Measurements from ENCODE around the gene ASB6. TPM values are rescaled to one million over a fixed set of nuclear protein-coding genes. Genes with fewer than 3 reads are reported as not detected.

The ASB6 gene
- total RNA-seq, 1 donor from 2014 or later = 10.6 TPM

GRCh38 chr9:129629251-129629820 lies 12.6 kb downstream of the ASB6 start:
- DNase-seq (ENCODE audit: low spot score in 2 of 2) (no peak), FAIRE-seq (no peak)

DNA sequence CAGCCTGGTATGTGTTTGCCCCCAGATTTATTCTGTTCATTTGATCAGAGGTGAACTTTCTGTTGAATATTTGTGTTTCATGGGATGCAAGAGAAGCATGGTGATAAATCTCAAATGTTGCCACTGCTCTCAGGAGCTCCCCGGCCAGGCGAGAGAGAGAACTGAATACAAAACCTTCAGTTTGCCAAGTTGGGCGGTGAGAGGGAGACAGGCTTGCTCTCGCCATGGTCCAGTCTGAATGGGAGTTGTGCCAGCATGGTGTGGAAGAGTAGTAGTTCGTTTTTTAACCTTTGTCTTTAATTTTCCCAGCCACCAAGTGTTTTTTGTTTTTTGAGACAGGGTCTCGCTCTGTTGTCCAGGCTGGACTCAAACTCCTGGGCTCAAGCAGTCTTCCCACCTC lies 13.2 kb downstream of the ASB6 start:
- FAIRE-seq (no peak), DNase-seq (ENCODE audit: low spot score in 2 of 2) (no peak)

- FAIRE-seq (no peak), DNase-seq (ENCODE audit: low spot score in 2 of 2) (no peak)
Measured at GRCh38 chr9:129627556-129628440, 14.2 kb downstream of the ASB6 start.

- FAIRE-seq = no peak
- DNase-seq (ENCODE audit: low spot score in 2 of 2) = no peak
Measured at GRCh38 chr9:129626625-129627284, 15.2 kb downstream of the ASB6 start.

GRCh38 chr9:129626079-129626624 lies 15.8 kb downstream of the ASB6 start, which contains the start of gene NTMT1:
Gene NTMT1, plus strand, starts transcription at chr9:129626163. Its CDS starts 6,541 bp downstream, at chr9:129632704.
- FAIRE-seq = no peak

DNA sequence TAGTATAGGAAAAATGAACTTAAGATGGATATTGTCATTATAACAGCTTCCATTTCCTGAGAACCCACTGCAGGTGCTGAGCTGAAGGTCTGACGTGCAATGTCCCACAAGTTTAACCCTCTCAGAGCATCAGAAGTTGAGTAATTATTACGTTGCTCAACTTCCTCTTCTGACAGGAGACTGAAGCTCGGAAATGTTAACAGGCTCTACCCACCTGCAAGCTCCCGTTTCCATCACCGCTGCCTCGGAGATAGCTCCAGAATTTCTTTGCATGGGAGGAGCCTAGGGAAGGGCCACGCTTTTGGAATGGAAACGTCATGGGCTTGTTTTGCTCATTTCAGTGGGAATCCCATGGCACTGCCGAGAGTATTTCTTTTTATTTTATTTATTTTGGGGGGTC lies 17.0 kb downstream of the ASB6 start:
- no peak for DNase-seq (ENCODE audit: low spot score in 2 of 2)
- no peak for FAIRE-seq

More at GRCh38 chr9:129626079-129626624, 15.8 kb downstream of the ASB6 start, which contains the start of gene NTMT1:
- peak; percentile 97 for DNase-seq (ENCODE audit: low spot score in 2 of 2)

GRCh38 chr9:129624168-129624759 lies 17.7 kb downstream of the ASB6 start:
- DNase-seq (ENCODE audit: low spot score in 2 of 2) (no peak), FAIRE-seq (no peak)

- DNase-seq (ENCODE audit: low spot score in 2 of 2) (no peak), FAIRE-seq (no peak)
Measured at GRCh38 chr9:129623331-129623730, 18.6 kb downstream of the ASB6 start.

GRCh38 chr9:129620669-129621295 lies 21.2 kb downstream of the ASB6 start, which contains the start of gene C9orf50:
Gene C9orf50, minus strand, starts transcription at chr9:129621101. Its CDS starts 527 bp downstream, at chr9:129620574.
- FAIRE-seq = no peak
- DNase-seq (ENCODE audit: low spot score in 2 of 2) = no peak

DNA sequence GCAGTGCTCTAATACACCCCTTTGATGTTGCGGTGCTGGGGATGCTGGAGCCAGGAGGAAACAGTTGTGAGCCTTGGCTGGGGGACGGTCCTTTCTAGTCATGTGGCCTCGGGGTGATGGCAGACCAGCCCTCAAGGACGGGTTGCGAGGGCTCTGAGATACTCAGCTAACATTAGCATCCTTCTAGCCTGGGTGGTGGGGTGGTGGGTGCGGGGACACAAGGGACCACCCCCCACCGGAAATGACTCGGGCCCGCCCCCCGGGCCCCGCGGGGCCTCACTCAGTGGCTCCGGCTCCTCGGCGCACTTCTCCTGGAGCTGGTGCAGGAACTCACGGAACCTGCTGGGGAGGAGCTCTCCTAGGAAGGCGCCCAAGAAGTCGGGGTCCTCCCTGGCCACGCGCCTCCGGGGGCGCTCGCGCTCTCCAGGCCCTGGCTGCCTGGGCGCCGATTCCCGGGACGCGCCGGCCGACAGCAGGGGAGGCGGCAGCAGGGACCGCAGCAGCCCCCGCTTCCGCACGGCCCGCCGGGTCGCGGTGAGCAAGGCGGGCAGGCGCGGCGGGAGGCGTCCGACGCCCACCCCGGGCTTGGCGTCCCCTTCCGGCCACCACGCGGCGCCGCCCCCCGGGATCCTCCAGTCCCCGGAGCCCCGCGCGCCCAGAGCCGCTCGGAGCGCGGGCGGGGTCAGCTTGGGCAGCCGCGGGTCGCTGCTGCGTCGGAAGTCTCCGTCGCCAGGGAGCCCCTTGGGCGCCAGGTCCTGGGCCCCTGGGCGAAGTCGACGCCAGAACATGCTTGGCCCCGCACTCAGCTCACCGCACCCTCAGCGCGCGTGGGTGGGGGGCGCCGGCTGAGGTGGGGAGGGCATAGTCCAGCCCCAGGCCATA lies 21.9 kb downstream of the ASB6 start:
- DNase-seq (ENCODE audit: low spot score in 2 of 2) (peak in 1 of 2 donors; percentile 68), FAIRE-seq (no peak)

GRCh38 chr9:129617167-129617566 lies 24.8 kb downstream of the ASB6 start:
- no peak for DNase-seq (ENCODE audit: low spot score in 2 of 2)
- no peak for FAIRE-seq

DNA sequence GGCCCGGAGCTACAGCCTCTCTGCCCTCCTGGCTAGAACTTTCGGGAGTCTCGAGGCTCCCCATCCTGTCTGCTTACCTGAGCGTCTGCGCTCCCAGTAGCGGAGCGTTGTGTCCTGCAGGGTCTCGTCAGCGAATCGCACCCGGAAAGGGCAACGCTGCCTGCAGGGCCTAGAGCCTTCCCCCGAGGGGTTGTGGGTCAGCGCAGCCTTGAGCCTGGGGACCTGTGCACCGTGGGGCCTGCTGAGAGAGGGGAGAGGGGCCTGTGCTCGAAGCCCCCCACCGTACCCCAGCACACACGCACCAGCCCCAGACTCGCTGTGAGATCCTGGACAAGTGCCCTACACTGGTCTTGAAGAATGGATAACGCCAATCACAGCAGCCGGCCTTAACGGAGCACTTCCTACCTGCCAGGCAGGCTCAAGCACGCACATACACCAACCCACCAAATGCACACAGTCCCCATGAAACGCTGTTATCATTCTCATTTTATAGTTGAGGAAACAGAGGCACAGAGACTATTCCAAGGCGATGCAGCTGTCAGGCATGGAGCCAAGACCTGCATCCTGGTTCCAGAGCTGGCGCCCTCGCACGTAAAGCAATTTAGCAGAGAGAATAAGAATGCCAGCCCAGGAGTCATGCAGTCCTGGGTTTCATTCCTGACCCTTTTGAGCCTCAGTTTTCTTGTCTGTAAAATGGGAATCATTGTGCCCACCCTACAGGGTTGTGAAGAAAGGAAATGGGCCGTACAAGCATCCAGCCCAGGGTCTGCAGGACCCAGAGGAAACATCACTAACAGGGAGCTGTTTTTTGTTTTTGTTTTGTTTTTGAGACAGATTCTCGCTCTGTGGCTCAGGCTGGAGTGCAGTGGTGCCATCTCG lies 26.3 kb downstream of the ASB6 start:
- no peak for DNase-seq (ENCODE audit: low spot score in 2 of 2)
- FAIRE-seq = no peak

GRCh38 chr9:129614932-129615331 lies 27.0 kb downstream of the ASB6 start:
- no peak for FAIRE-seq
- DNase-seq (ENCODE audit: low spot score in 2 of 2) = no peak

GRCh38 chr9:129613520-129614175 lies 28.3 kb downstream of the ASB6 start:
- FAIRE-seq (no peak), DNase-seq (ENCODE audit: low spot score in 2 of 2) (peak; percentile 90 to 91)

GRCh38 chr9:129612815-129613519 lies 29.0 kb downstream of the ASB6 start:
- DNase-seq (ENCODE audit: low spot score in 2 of 2) = no peak
- FAIRE-seq = no peak

- FAIRE-seq (no peak), DNase-seq (ENCODE audit: low spot score in 2 of 2) (no peak)
Measured at GRCh38 chr9:129612123-129612522, 29.8 kb downstream of the ASB6 start.

DNA sequence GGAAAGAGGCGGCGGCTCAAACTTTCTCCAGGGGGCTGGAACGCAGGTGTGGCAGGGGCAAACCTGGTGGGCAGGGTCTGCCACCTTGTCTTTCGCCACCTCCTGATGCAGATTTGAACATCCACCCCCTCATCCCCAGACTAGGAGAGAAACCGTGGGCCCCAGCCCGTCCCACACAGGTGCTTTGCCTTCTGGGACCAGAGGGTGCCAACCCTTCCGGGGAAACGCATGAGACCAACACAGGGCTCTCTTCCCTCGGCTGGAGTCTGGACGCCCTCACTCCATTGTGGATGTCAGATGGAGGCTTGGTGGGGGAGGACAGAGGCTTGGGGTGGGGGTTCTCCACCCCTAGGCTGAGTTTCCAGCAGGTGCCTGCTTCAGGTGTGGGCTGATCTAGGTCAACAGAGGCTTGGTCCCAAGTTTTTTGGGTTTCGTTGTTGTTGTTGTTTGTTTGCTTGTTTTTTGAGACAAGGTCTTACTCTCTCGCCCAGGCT lies 30.6 kb downstream of the ASB6 start:
- FAIRE-seq (no peak), DNase-seq (ENCODE audit: low spot score in 2 of 2) (no peak)

Measured in frontal cortex (tissue), 4 donors.